ENCODE measurements around the gene ST3GAL2.
A peak's percentile ranks its signal among the peaks of the same experiment; 100 is the strongest.
"Not testable (repeated sequence)": the region's sequence is repeated elsewhere in the genome, so short reads cannot be mapped to it uniquely, and the experiment has no call there.

Gene ST3GAL2

GRCh38 chr16:70417661-70418060 is 21.2 kb downstream of the ST3GAL2 start:
- no peak for DNase-seq (ENCODE audit: low read depth)

GRCh38 chr16:70416748-70417616 is 21.9 kb downstream of the ST3GAL2 start:
- DNase-seq (ENCODE audit: low read depth) = no peak

- DNase-seq (ENCODE audit: low read depth) = not testable (repeated sequence)
These were observed 25.3 kb downstream of the ST3GAL2 start for GRCh38 chr16:70413572-70413971.

GRCh38 chr16:70412385-70412784 is 26.5 kb downstream of the ST3GAL2 start:
- no peak for DNase-seq (ENCODE audit: low read depth)

GRCh38 chr16:70410734-70411133 is 28.2 kb downstream of the ST3GAL2 start:
- DNase-seq (ENCODE audit: low read depth) = peak; percentile 23

GRCh38 chr16:70407811-70408274 is 31.1 kb downstream of the ST3GAL2 start:
- no peak for DNase-seq (ENCODE audit: low read depth)

GRCh38 chr16:70406104-70406503 is 32.8 kb downstream of the ST3GAL2 start:
- not testable (repeated sequence) for DNase-seq (ENCODE audit: low read depth)

- no peak for DNase-seq (ENCODE audit: low read depth)
These were observed 35.8 kb downstream of the ST3GAL2 start for GRCh38 chr16:70402916-70403659.

GRCh38 chr16:70399951-70400350 is 38.9 kb downstream of the ST3GAL2 start:
- no peak for DNase-seq (ENCODE audit: low read depth)

GRCh38 chr16:70399381-70399780 is 39.5 kb downstream of the ST3GAL2 start:
- DNase-seq (ENCODE audit: low read depth) = no peak

- no peak for DNase-seq (ENCODE audit: low read depth)
These were observed 40.6 kb downstream of the ST3GAL2 start for GRCh38 chr16:70398177-70398743.

GRCh38 chr16:70396246-70396904 is 42.5 kb downstream of the ST3GAL2 start:
- no peak for DNase-seq (ENCODE audit: low read depth)

GRCh38 chr16:70395345-70395901 is 43.5 kb downstream of the ST3GAL2 start:
- peak; percentile 24 for DNase-seq (ENCODE audit: low read depth)

GRCh38 chr16:70394853-70395252 is 44.0 kb downstream of the ST3GAL2 start:
- no peak for DNase-seq (ENCODE audit: low read depth)

GRCh38 chr16:70393662-70394061 is 45.2 kb downstream of the ST3GAL2 start:
- no peak for DNase-seq (ENCODE audit: low read depth)

- no peak for DNase-seq (ENCODE audit: low read depth)
These were observed 46.3 kb downstream of the ST3GAL2 start for GRCh38 chr16:70392606-70393005.

GRCh38 chr16:70391881-70392481 is 46.9 kb downstream of the ST3GAL2 start:
- DNase-seq (ENCODE audit: low read depth) = peak; percentile 84

GRCh38 chr16:70391446-70391845 is 47.5 kb downstream of the ST3GAL2 start:
- no peak for DNase-seq (ENCODE audit: low read depth)

GRCh38 chr16:70390774-70391173 is 48.1 kb downstream of the ST3GAL2 start:
- DNase-seq (ENCODE audit: low read depth) = no peak

- no peak for DNase-seq (ENCODE audit: low read depth)
These were observed 50.8 kb downstream of the ST3GAL2 start for GRCh38 chr16:70388006-70388680.

Measured in fibroblast of gingiva (primary cell).